IMR-90 (cell line): ENCODE data around the gene RTN3. TPM values are rescaled to one million over a fixed set of nuclear protein-coding genes. Genes with fewer than 3 reads are reported as not detected.

Experiments
- ATAC-seq: fragments of 200-7000 bp; cut with Tn5 transposase; 2 replicates; pipeline ENCODE4 v1.9.1; 2020; ENCODE audit warnings: low read depth, mild to moderate bottlenecking, moderate library complexity
- BruUV-seq: library from RNA; stranded (reverse); fragments of 400-500 nt; replicated peaks from 2 replicates; lab custom pipeline; 2021; lab: Mats Ljungman, UMichigan
- CTCF ChIA-PET: fragments of 300-600 bp; formaldehyde crosslinking; extraction: SDS; loops from one replicate; lab custom pipeline; 2021; ENCODE audit warnings: antibody characterized with exemption; lab: Yijun Ruan, JAX
- POLR2A ChIA-PET: fragments of 300-600 bp; sonication (Branson Sonifier 250); formaldehyde crosslinking; loops from one replicate; lab custom pipeline; 2022; ENCODE audit warnings: antibody characterized with exemption; ENCODE audit not compliant: unreplicated experiment; lab: Charles Lee
- DNase-seq: peaks from one replicate; pipeline ENCODE4 v3.0.0; 2013
- H2AFZ ChIP-seq: replicated peaks from 2 replicates; pipeline ENCODE3; 2013; ENCODE audit warnings: low read length, mild to moderate bottlenecking; ENCODE audit not compliant: poor library complexity
- H2AK5ac ChIP-seq: 2 replicates; pipeline ENCODE4 v1.6.1; 2013; ENCODE audit warnings: low read depth, low read length, inconsistent platforms
- H2AK9ac ChIP-seq: replicated peaks from 2 replicates; pipeline ENCODE3; 2013; ENCODE audit warnings: mild to moderate bottlenecking, low read depth, low read length, moderate library complexity; ENCODE audit not compliant: poor library complexity
- H2BK120ac ChIP-seq: 2 replicates; pipeline ENCODE4 v1.6.1; 2013; ENCODE audit warnings: low read depth, low read length, inconsistent platforms
- H2BK15ac ChIP-seq: 3 replicates; pipeline ENCODE4 v1.6.1; 2013; ENCODE audit warnings: low read depth, low read length, inconsistent platforms
- H2BK20ac ChIP-seq: 2 replicates; pipeline ENCODE4 v1.6.1; 2013; ENCODE audit warnings: low read depth, mild to moderate bottlenecking, inconsistent platforms, low read length, moderate library complexity
- H2BK5ac ChIP-seq: 2 replicates; pipeline ENCODE4 v1.6.1; 2013; ENCODE audit warnings: mild to moderate bottlenecking, low read depth, low read length, inconsistent platforms; ENCODE audit not compliant: poor library complexity, severe bottlenecking
- H3K14ac ChIP-seq: replicated peaks from 2 replicates; pipeline ENCODE4 v1.6.1; 2013; ENCODE audit warnings: low read depth, low read length, inconsistent platforms
- H3K18ac ChIP-seq: 2 replicates; pipeline ENCODE4 v1.6.1; 2013; ENCODE audit warnings: low read depth, low read length, control low read depth
- H3K23ac ChIP-seq: 2 replicates; pipeline ENCODE4 v1.6.1; 2013; ENCODE audit warnings: low read depth, low read length, inconsistent platforms
- H3K27ac ChIP-seq: 2 replicates; pipeline ENCODE4 v1.5.1; 2013; ENCODE audit warnings: mild to moderate bottlenecking, control low read depth, low read length; ENCODE audit not compliant: insufficient read depth
- H3K27me3 ChIP-seq: 2 replicates; pipeline ENCODE4 v1.6.1; 2013; ENCODE audit warnings: low read length; ENCODE audit not compliant: control insufficient read depth, insufficient read depth
- H3K36me3 ChIP-seq: 2 replicates; pipeline ENCODE4 v1.6.1; 2013; ENCODE audit warnings: low read length, mixed read lengths; ENCODE audit not compliant: control insufficient read depth, insufficient read depth
- H3K4ac ChIP-seq: 2 replicates; pipeline ENCODE4 v1.6.1; 2013; ENCODE audit warnings: low read depth, low read length, inconsistent platforms
- H3K4me1 ChIP-seq: 2 replicates; pipeline ENCODE4 v1.6.1; 2013; ENCODE audit warnings: low read length, mixed read lengths; ENCODE audit not compliant: control insufficient read depth, insufficient read depth
- H3K4me2 ChIP-seq: 2 replicates; pipeline ENCODE4 v1.6.1; 2013; ENCODE audit warnings: low read depth, mild to moderate bottlenecking, control low read depth, low read length, moderate library complexity
- H3K4me3 ChIP-seq: 2 replicates; pipeline ENCODE4 v1.5.1; 2013; ENCODE audit warnings: low read depth, mild to moderate bottlenecking, control low read depth, low read length, moderate library complexity; ENCODE audit not compliant: insufficient read depth
- H3K56ac ChIP-seq: 2 replicates; pipeline ENCODE4 v1.6.1; 2013; ENCODE audit warnings: low read length, inconsistent platforms; ENCODE audit not compliant: insufficient read depth; ENCODE audit errors: extremely low read depth
- H3K79me1 ChIP-seq, 2 experiments: 2 replicates each; pipeline ENCODE4 v1.6.1; 2013; ENCODE audit warnings: low read length in 2 of 2, inconsistent platforms in 1 of 2, low read depth in 1 of 2
- H3K9ac ChIP-seq: 2 replicates; pipeline ENCODE4 v1.6.1; 2013; ENCODE audit warnings: low read depth, low read length, control low read depth
- H3K9me1 ChIP-seq: 2 replicates; pipeline ENCODE4 v1.6.1; 2013; ENCODE audit warnings: low read length, inconsistent platforms; ENCODE audit not compliant: insufficient read depth
- H3K9me3 ChIP-seq: 2 replicates; pipeline ENCODE4 v1.6.1; 2013; ENCODE audit warnings: low read length; ENCODE audit not compliant: control insufficient read depth, insufficient read depth
- H4K20me1 ChIP-seq: 2 replicates; pipeline ENCODE4 v1.6.1; 2013; ENCODE audit warnings: low read length, inconsistent platforms; ENCODE audit not compliant: insufficient read depth
- H4K5ac ChIP-seq: 2 replicates; pipeline ENCODE4 v1.6.1; 2013; ENCODE audit warnings: mild to moderate bottlenecking, low read depth, low read length, control low read depth
- H4K8ac ChIP-seq, 2 experiments: 2 replicates each; pipeline ENCODE4 v1.6.1; 2013; ENCODE audit warnings: low read depth in 2 of 2, low read length in 2 of 2, control low read depth in 1 of 2, inconsistent platforms in 1 of 2
- H4K91ac ChIP-seq: 2 replicates; pipeline ENCODE4 v1.6.1; 2013; ENCODE audit warnings: low read depth, low read length, inconsistent platforms; ENCODE audit not compliant: insufficient read depth
- CEBPB ChIP-seq: IDR thresholded peaks from 2 replicates; pipeline ENCODE4 v1.6.1; 2012; ENCODE audit warnings: low read depth, low read length, improper control_type of control experiment
- CTCF ChIP-seq: conservative IDR thresholded peaks from 2 replicates; pipeline ENCODE4 v1.5.1; 2012; ENCODE audit warnings: mild to moderate bottlenecking, low read depth, low read length, improper control_type of control experiment
- ELK1 ChIP-seq: fragments of 150-350 bp; IDR thresholded peaks from 2 replicates; pipeline ENCODE4 v1.6.1; 2016; ENCODE audit warnings: low read depth, mild to moderate bottlenecking, low read length, moderate library complexity, borderline replicate concordance
- MAFK ChIP-seq: IDR thresholded peaks from 2 replicates; pipeline ENCODE4 v1.6.1; 2012; ENCODE audit warnings: low read depth, low read length, improper control_type of control experiment
- MAZ ChIP-seq: IDR thresholded peaks from 2 replicates; pipeline ENCODE4 v1.6.1; 2012; ENCODE audit warnings: low read depth, mild to moderate bottlenecking, low read length, improper control_type of control experiment, moderate library complexity, borderline replicate concordance
- WGBS, 2 experiments: methylation state at CpG; one replicate each; pipeline versions ENCODE4 v1.1.5 to v1.1.7; 2013; ENCODE audit warnings: missing lambda C conversion rate in 2 of 2; ENCODE audit not compliant: insufficient read length in 1 of 2; ENCODE audit errors: extremely low coverage in 2 of 2; 5-methylcytosine and 5-hydroxymethylcytosine counted together
- dilution Hi-C: fragments of 300-500 bp; cut with HindIII; formaldehyde crosslinking; loops from one replicate; pipeline ENCODE4 v1.14.3; 2018; ENCODE audit warnings: low sequenced_read_pairs; ENCODE audit not compliant: unreplicated experiment
- in situ Hi-C: fragments of 300-500 bp; cut with MboI; formaldehyde crosslinking; loops from 3 replicates; pipeline ENCODE4 v1.14.3; 2019; ENCODE audit warnings: low sequenced_read_pairs, inconsistent platforms, mixed read lengths
- intact Hi-C: fragments of 100-400 bp; cut with micrococcal nuclease; formaldehyde crosslinking; loops from 2 replicates; pipeline ENCODE4 v1.10.0; 2022
- polyA plus RNA-seq, 3 experiments: library from polyadenylated mRNA; depleted of rRNA; stranded (reverse); fragments of >200 nt; gene quantifications; 2 replicates each; pipeline ENCODE4 v1.2.3, GENCODE V29; 2012; ENCODE audit warnings: low replicate concordance in 1 of 3
- total RNA-seq: library from RNA; depleted of rRNA; stranded (reverse); fragments of >200 nt; gene quantifications from 2 replicates; pipeline ENCODE4 v1.2.3, GENCODE V29; 2012

Gene RTN3
- total and polyA plus RNA-seq, 2 of the 4 experiments (the other 2 are of a cell fraction): 31.2 to 64.6 TPM

GRCh38 chr11:63736864-63737263, 55.6 kb downstream of the RTN3 start:
- no CpG with 5 or more reads among the region's 4 CpGs for WGBS, 2 experiments
- no peak overlapping the region for H3K4me2 ChIP-seq
- H3K4me1 ChIP-seq: no peaks in the 10 kb centered on the region
- no peak overlapping the region for H2AK9ac ChIP-seq
- no peak overlapping the region for H3K18ac ChIP-seq
- H3K4ac ChIP-seq: no peak overlapping the region
- no peak overlapping the region for H2AK5ac ChIP-seq
- H3K14ac ChIP-seq: no peak overlapping the region
- peaks cover 24 to 40% of the 10 kb centered on the region in 2 experiments for H3K79me1 ChIP-seq
- no peak overlapping the region for H4K91ac ChIP-seq
- no peak overlapping the region for H3K23ac ChIP-seq
- no peaks in the 10 kb centered on the region for H4K20me1 ChIP-seq
- H3K36me3 ChIP-seq: no peaks in the 10 kb centered on the region
- H3K9ac ChIP-seq: no peak overlapping the region
- ChIA-PET CTCF (no interaction called here), POLR2A (no interaction called here)
- TF ChIP-seq MAFK (no peak), MAZ (no peak), ELK1 (no peak), CEBPB (no peak), CTCF (no peak)
- no peak overlapping the region for H2BK5ac ChIP-seq
- no peak overlapping the region for H4K8ac ChIP-seq
- no peaks in the 10 kb centered on the region for H3K27me3 ChIP-seq
- BruUV-seq: no TSS peak
- ATAC-seq (no peak), DNase-seq (no peak)
- H2BK15ac ChIP-seq: no peak overlapping the region
- no peak overlapping the region for H3K56ac ChIP-seq
- no peak overlapping the region for H3K27ac ChIP-seq
- no peaks in the 10 kb centered on the region for H3K9me3 ChIP-seq
- H2AFZ ChIP-seq: no peak overlapping the region
- in situ Hi-C loops (loop anchor here (5.0 kb wide), 1 partner anchor 260 kb away; no protein-coding TSS in a partner anchor), intact Hi-C loops (no loop called here), dilution Hi-C loops (no loop called here)
- H2BK20ac ChIP-seq: no peak overlapping the region
- H3K4me3 ChIP-seq: no peak overlapping the region
- no peaks in the 10 kb centered on the region for H3K9me1 ChIP-seq
- no peak overlapping the region for H4K5ac ChIP-seq
- no peak overlapping the region for H2BK120ac ChIP-seq
